ENCODE results near the gene RMC1.
"Not testable (repeated sequence)": the region's sequence is repeated elsewhere in the genome, so short reads cannot be mapped to it uniquely, and the experiment has no call there.

Gene RMC1

GRCh38 chr18:23506393-23506792, 3.1 kb downstream of the RMC1 start:
- no peak for DNase-seq (ENCODE audit: low read depth)
- TF ChIP-seq, protein P1, sequence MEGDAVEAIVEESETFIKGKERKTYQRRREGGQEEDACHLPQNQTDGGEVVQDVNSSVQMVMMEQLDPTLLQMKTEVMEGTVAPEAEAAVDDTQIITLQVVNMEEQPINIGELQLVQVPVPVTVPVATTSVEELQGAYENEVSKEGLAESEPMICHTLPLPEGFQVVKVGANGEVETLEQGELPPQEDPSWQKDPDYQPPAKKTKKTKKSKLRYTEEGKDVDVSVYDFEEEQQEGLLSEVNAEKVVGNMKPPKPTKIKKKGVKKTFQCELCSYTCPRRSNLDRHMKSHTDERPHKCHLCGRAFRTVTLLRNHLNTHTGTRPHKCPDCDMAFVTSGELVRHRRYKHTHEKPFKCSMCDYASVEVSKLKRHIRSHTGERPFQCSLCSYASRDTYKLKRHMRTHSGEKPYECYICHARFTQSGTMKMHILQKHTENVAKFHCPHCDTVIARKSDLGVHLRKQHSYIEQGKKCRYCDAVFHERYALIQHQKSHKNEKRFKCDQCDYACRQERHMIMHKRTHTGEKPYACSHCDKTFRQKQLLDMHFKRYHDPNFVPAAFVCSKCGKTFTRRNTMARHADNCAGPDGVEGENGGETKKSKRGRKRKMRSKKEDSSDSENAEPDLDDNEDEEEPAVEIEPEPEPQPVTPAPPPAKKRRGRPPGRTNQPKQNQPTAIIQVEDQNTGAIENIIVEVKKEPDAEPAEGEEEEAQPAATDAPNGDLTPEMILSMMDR (IDR thresholded peaks at IDR 0.05; ENCODE audit: control insufficient read depth, insufficient read depth, low read depth, low read length, missing control alignments), result no peak

DNA sequence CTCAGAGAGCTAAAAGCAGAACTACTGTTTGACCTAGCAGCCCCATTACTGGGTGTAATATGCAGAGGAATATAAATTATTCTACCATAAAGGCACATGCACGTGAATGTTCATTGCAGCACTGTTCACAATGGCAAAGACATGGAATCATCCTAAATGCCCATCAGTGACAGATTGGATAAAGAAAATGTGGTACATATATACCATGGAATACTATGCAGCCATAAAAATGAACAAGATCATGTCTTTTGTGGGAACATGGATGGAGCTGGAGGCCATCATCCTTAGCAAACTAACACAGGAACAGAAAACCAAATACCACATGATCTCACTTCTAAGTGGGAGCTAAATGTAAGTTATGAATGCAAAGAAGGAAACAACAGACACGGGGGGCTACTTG, 7.6 kb downstream of the RMC1 start:
- not testable (repeated sequence) for H3K4me3 ChIP-seq (ENCODE audit: control insufficient read depth, low read depth, low read length); DNase-seq (ENCODE audit: low read depth)

More at GRCh38 chr18:23506393-23506792, 3.1 kb downstream of the RMC1 start:
- H3K4me3 ChIP-seq (ENCODE audit: control insufficient read depth, low read depth, low read length), result no peak overlapping the region

DNA sequence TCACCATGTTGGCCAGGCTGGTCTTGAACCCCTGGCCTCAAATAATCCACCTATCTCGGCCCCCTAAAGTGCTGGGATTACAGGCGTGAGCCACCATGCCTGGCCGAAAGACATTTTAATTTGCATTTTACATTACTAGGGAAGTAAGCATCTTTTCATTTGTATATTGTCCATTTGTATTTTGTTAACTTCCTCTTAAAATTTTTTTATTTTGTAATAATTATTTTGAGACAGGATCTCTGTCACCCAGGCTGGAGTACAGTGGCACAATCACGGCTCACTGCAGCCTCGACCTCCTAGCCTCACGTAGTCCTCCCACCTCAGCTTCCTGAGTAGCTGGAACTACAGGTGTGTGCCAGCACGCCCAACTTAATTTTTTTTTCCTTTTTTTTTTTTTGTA, 8.9 kb downstream of the RMC1 start:
- not testable (repeated sequence) for DNase-seq (ENCODE audit: low read depth); H3K4me3 ChIP-seq (ENCODE audit: control insufficient read depth, low read depth, low read length)

- H3K4me3 ChIP-seq (ENCODE audit: control insufficient read depth, low read depth, low read length), result no peak overlapping the region
- TF ChIP-seq, protein P1 (IDR thresholded peaks at IDR 0.05; ENCODE audit: control insufficient read depth, insufficient read depth, low read depth, low read length, missing control alignments), result no peak
- DNase-seq (ENCODE audit: low read depth), result no peak
Measured at GRCh38 chr18:23512641-23513040, 9.3 kb downstream of the RMC1 start.

- H3K4me3 ChIP-seq (ENCODE audit: control insufficient read depth, low read depth, low read length), result no peak overlapping the region
- TF ChIP-seq, protein P1 (IDR thresholded peaks at IDR 0.05; ENCODE audit: control insufficient read depth, insufficient read depth, low read depth, low read length, missing control alignments), result peak; percentile 94
- no peak for DNase-seq (ENCODE audit: low read depth)
Measured at GRCh38 chr18:23515911-23516546, 12.7 kb downstream of the RMC1 start.

GRCh38 chr18:23519734-23520133, 16.4 kb downstream of the RMC1 start:
- no peak for DNase-seq (ENCODE audit: low read depth)
- H3K4me3 ChIP-seq (ENCODE audit: control insufficient read depth, low read depth, low read length), result no peak overlapping the region
- TF ChIP-seq, protein P1 (IDR thresholded peaks at IDR 0.05; ENCODE audit: control insufficient read depth, insufficient read depth, low read depth, low read length, missing control alignments), result no peak

DNA sequence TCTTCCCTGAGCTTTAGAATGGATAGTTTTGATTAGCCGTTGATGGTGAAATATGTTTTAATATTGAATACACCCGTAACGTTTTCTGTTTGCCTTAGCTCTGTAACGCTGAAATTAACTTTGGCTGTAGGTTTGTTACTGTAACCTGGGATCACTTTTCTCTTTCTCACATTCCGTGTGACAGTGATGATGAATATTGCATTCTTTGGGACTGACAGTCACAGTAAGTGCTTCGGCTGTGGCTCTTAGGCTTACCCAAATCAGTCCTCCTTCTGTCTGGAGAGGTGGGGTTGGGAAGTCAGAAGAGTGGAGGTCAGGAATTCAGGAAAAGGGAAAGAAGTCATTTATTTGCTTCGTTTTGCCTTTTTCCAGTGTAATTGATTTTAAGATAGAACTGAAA, 18.0 kb downstream of the RMC1 start:
- TF ChIP-seq, protein P1 (IDR thresholded peaks at IDR 0.05; ENCODE audit: control insufficient read depth, insufficient read depth, low read depth, low read length, missing control alignments), result no peak
- no peak overlapping the region for H3K4me3 ChIP-seq (ENCODE audit: control insufficient read depth, low read depth, low read length)
- no peak for DNase-seq (ENCODE audit: low read depth)

- no peak for DNase-seq (ENCODE audit: low read depth)
- TF ChIP-seq, protein P1 (IDR thresholded peaks at IDR 0.05; ENCODE audit: control insufficient read depth, insufficient read depth, low read depth, low read length, missing control alignments), result no peak
Measured at GRCh38 chr18:23521907-23522306, 18.6 kb downstream of the RMC1 start.

More at GRCh38 chr18:23521907-23522306, 18.6 kb downstream of the RMC1 start:
- H3K4me3 ChIP-seq (ENCODE audit: control insufficient read depth, low read depth, low read length), result no peak overlapping the region

All from AG09309 (cell line).